Measurements from ENCODE around the gene CETN1.
A peak's percentile ranks its signal among the peaks of the same experiment; 100 is the strongest.

CETN1 gene

GRCh38 chr18:623761-624620 lies 43.8 kb downstream of the CETN1 start:
- DNase-seq = peak; percentile 71

GRCh38 chr18:627231-627630 lies 47.1 kb downstream of the CETN1 start:
- no peak for DNase-seq

GRCh38 chr18:629269-630150 lies 49.3 kb downstream of the CETN1 start:
- no peak for DNase-seq

- no peak for DNase-seq
Measured at GRCh38 chr18:631560-631959, 51.4 kb downstream of the CETN1 start.
